ENCODE results near the gene LPCAT2. TPM values are rescaled to one million over a fixed set of nuclear protein-coding genes. Genes with fewer than 3 reads are reported as not detected.

Gene LPCAT2, protein sequence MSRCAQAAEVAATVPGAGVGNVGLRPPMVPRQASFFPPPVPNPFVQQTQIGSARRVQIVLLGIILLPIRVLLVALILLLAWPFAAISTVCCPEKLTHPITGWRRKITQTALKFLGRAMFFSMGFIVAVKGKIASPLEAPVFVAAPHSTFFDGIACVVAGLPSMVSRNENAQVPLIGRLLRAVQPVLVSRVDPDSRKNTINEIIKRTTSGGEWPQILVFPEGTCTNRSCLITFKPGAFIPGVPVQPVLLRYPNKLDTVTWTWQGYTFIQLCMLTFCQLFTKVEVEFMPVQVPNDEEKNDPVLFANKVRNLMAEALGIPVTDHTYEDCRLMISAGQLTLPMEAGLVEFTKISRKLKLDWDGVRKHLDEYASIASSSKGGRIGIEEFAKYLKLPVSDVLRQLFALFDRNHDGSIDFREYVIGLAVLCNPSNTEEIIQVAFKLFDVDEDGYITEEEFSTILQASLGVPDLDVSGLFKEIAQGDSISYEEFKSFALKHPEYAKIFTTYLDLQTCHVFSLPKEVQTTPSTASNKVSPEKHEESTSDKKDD
- total RNA-seq (2022) (10.7 and 11.7 TPM in 2 replicates), Bru-seq, nascent RNA (percentile 51 among the genes with signal in this experiment), BruChase-seq, experiment 1, labeled RNA remaining after a 6-hour chase (percentile 49 among the genes with signal in this experiment), BruChase-seq, experiment 2, labeled RNA remaining after a 2-hour chase (percentile 46 among the genes with signal in this experiment)
- long read RNA-seq, full-length matches to known transcripts = 24 of 31 reads
- long read RNA-seq, partial matches to known transcripts = 3 of 31 reads
- long read RNA-seq, other reads (novel, unspliced or antisense) = 4 of 31 reads

DNA sequence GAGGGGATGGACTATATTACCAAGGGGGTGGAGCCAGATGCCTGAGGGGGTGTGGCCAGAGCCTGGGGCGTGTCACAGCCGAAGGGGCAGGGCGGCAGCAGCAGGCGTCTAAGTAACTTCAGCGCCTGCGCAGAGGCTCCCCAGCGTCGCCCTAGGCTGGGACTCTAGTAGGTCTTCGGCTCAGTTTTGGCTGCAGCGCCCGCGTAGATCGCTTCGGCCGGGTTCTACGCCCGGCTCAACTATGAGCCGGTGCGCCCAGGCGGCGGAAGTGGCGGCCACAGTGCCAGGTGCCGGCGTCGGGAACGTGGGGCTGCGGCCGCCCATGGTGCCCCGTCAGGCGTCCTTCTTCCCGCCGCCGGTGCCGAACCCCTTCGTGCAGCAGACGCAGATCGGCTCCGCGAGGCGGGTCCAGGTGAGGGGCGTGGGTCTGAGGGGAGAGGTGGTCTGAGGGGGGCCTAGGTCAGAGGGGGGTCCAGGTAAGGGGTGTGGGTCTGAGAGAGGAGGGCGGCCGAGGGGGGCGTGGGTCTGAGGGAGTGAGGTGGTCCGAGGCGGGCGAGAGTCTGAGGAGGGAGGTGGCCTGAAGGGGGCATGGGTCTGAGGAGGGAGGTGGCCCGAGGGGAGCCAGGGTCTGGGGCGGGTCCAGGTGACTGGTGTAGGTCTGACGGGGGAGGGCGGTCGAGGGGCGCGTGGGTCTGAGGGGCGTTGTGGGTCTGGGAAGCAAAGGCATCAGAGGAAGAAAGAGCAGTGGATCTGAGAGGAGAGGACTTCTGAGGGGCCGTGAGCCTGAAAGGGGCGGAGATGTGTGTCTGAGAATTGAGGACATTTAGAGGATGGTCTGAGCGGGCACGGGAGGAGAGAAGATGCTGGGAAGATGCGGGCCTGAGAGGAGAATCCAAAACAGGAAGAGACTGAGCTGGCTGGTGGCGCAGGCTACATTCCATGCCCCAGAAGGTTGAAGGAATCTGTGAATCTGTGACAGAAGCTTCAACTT is at the start of gene LPCAT2:
LPCAT2 (plus strand) TSS at position 132 of the 991 bp plus-strand sequence; CDS start at position 242, 110 bp downstream.
- H3K27ac Mint-ChIP-seq (ENCODE audit: low read depth, unreplicated experiment) = peak within 1 kb of the TSS; percentile 5
- no peaks in the 10 kb centered on the region for H3K27me3 Mint-ChIP-seq (ENCODE audit: insufficient read depth, unreplicated experiment)
- TF ChIP-seq, protein P1, sequence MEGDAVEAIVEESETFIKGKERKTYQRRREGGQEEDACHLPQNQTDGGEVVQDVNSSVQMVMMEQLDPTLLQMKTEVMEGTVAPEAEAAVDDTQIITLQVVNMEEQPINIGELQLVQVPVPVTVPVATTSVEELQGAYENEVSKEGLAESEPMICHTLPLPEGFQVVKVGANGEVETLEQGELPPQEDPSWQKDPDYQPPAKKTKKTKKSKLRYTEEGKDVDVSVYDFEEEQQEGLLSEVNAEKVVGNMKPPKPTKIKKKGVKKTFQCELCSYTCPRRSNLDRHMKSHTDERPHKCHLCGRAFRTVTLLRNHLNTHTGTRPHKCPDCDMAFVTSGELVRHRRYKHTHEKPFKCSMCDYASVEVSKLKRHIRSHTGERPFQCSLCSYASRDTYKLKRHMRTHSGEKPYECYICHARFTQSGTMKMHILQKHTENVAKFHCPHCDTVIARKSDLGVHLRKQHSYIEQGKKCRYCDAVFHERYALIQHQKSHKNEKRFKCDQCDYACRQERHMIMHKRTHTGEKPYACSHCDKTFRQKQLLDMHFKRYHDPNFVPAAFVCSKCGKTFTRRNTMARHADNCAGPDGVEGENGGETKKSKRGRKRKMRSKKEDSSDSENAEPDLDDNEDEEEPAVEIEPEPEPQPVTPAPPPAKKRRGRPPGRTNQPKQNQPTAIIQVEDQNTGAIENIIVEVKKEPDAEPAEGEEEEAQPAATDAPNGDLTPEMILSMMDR (IDR thresholded peaks at IDR 0.05; ENCODE audit: unreplicated experiment) = no peak
- peak within 1 kb of the TSS; percentile 81 for H3K4me3 Mint-ChIP-seq (ENCODE audit: unreplicated experiment)
- peak; percentile 82 for DNase-seq (ENCODE audit: unreplicated experiment)
- no peaks in the 10 kb centered on the region for H3K36me3 Mint-ChIP-seq (ENCODE audit: insufficient read depth, unreplicated experiment)
- peaks cover 14% of the 10 kb centered on the region for H3K4me1 Mint-ChIP-seq (ENCODE audit: insufficient read depth, unreplicated experiment)
- intact Hi-C loops (cut with micrococcal nuclease) = no loop called here
- ChIA-PET CTCF (interaction anchor here (1.0 to 1.7 kb wide), 3 partner anchors 13 to 44 kb away, joined by 4 to 8 read pairs (median 6); no protein-coding TSS in a partner anchor), POLR2A (interaction anchor here (0.9 to 1.4 kb wide), 4 partner anchors 9 to 59 kb away, joined by 3 to 8 read pairs (median 3); no protein-coding TSS in a partner anchor)
- BruUV-seq (replicated peaks) = no TSS peak
- peaks cover 7% of the 10 kb centered on the region for H3K9me3 Mint-ChIP-seq (ENCODE audit: unreplicated experiment)

DNA sequence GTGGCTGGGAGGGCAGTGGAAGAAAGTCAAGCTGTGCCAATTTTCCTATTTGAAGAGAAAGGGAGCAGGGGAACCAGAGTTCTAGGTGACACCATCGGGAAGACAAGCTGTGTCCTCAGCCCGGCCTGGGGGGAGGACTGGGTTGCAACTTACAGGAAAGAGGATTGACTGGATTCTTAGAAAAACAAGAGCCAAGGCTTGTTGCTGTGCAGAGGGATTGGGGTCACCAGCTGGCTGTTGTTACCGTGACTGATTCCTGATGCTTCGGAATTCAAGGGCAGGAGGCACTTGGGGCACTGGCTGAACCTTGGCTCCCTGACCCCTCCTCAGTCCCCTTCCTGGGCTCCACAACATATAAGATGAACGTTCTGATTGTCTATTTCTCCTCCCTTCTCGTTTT is 46.6 kb upstream of the LPCAT2 start:
- no peaks in the 10 kb centered on the region for H3K9me3 Mint-ChIP-seq (ENCODE audit: unreplicated experiment)
- intact Hi-C loops (cut with micrococcal nuclease) = loop anchor here (5.0 to 10.0 kb wide), 3 partner anchors 853 to 1910 kb away; no protein-coding TSS in a partner anchor
- BruUV-seq (replicated peaks) = no TSS peak
- TF ChIP-seq, protein P1 (IDR thresholded peaks at IDR 0.05; ENCODE audit: unreplicated experiment) = no peak
- no peaks in the 10 kb centered on the region for H3K4me1 Mint-ChIP-seq (ENCODE audit: insufficient read depth, unreplicated experiment)
- no peaks in the 10 kb centered on the region for H3K27me3 Mint-ChIP-seq (ENCODE audit: insufficient read depth, unreplicated experiment)
- DNase-seq (ENCODE audit: unreplicated experiment) = no peak
- H3K36me3 Mint-ChIP-seq (ENCODE audit: insufficient read depth, unreplicated experiment) = no peaks in the 10 kb centered on the region
- ChIA-PET CTCF (interaction anchor here (0.9 to 21.5 kb wide), 2 partner anchors 23 to 243 kb away, joined by 3 to 619 read pairs; no protein-coding TSS in a partner anchor), POLR2A (interaction anchor here (1.3 kb wide), 1 partner anchor 243 kb away, joined by 4 read pairs; no protein-coding TSS in a partner anchor)
- H3K4me3 Mint-ChIP-seq (ENCODE audit: unreplicated experiment) = no peak overlapping the region
- no peak overlapping the region for H3K27ac Mint-ChIP-seq (ENCODE audit: low read depth, unreplicated experiment)

DNA sequence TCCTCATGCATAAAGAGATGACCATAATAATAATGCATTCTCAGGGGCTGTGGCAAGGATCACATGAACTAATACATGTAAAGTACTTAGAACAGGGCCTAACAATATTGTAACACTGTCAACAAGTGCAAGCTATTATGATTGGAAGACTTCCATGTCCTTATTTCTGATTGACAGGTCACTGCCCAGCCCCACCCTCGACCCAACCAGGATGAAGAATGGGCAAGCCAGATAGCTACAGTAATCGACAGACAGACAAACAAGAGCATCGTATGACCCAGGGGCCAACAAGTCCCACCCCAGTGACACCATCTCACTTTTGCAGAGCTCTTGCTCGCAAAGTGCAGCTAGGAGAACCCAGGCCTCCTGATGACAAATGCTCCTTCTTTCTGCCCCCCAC is 44.5 kb upstream of the LPCAT2 start:
- POLR2A ChIA-PET = interaction anchor here (0.5 to 1.5 kb wide), 9 partner anchors 9 to 242 kb away, joined by 3 to 6 read pairs (median 5); no protein-coding TSS in a partner anchor

More for the DNA sequence above, 44.5 kb upstream of the LPCAT2 start:
- CTCF ChIA-PET = interaction anchor here (0.5 to 21.5 kb wide), 94 partner anchors 8 to 1921 kb away, joined by 3 to 619 read pairs (median 5); partner anchors contain the start of genes CAPNS2 and CES1
- no peak overlapping the region for H3K27ac Mint-ChIP-seq (ENCODE audit: low read depth, unreplicated experiment)
- H3K4me3 Mint-ChIP-seq (ENCODE audit: unreplicated experiment) = no peak overlapping the region
- no peaks in the 10 kb centered on the region for H3K36me3 Mint-ChIP-seq (ENCODE audit: insufficient read depth, unreplicated experiment)
- no TSS peak for BruUV-seq (replicated peaks)
- intact Hi-C loops (cut with micrococcal nuclease) = loop anchor here (2.0 to 10.0 kb wide), 5 partner anchors 30 to 1912 kb away; no protein-coding TSS in a partner anchor
- TF ChIP-seq, protein P1 (IDR thresholded peaks at IDR 0.05; ENCODE audit: unreplicated experiment) = no peak
- no peaks in the 10 kb centered on the region for H3K27me3 Mint-ChIP-seq (ENCODE audit: insufficient read depth, unreplicated experiment)
- H3K4me1 Mint-ChIP-seq (ENCODE audit: insufficient read depth, unreplicated experiment) = no peaks in the 10 kb centered on the region
- H3K9me3 Mint-ChIP-seq (ENCODE audit: unreplicated experiment) = no peaks in the 10 kb centered on the region
- no peak for DNase-seq (ENCODE audit: unreplicated experiment)
